PC-3 (cell line): ENCODE data around the gene ZCCHC24. TPM values are rescaled to one million over a fixed set of nuclear protein-coding genes. Genes with fewer than 3 reads are reported as not detected.

ENCODE experiments used
- ATAC-seq: fragments of 200-7000 bp; cut with Tn5 transposase; 2 replicates; pipeline ENCODE4 v1.9.1; 2020; ENCODE audit warnings: mild to moderate bottlenecking, moderate library complexity
- BruUV-seq: library from RNA; stranded (reverse); fragments of 400-500 nt; replicated peaks from 2 replicates; lab custom pipeline; 2021; lab: Mats Ljungman, UMichigan
- CTCF ChIA-PET: fragments of 300-600 bp; sonication (Branson Sonifier 250); formaldehyde crosslinking; loops from one replicate; lab custom pipeline; 2022; ENCODE audit warnings: antibody characterized with exemption; lab: Charles Lee
- POLR2A ChIA-PET: fragments of 300-600 bp; sonication (Branson Sonifier 250); formaldehyde crosslinking; loops from one replicate; lab custom pipeline; 2022; ENCODE audit warnings: antibody characterized with exemption; ENCODE audit not compliant: unreplicated experiment; lab: Charles Lee
- DNase-seq: peaks from one replicate; pipeline ENCODE4 v3.0.0-alpha.2; 2015
- H2AFZ ChIP-seq: fragments of 300-600 bp; sonication (generic); 2 replicates; pipeline ENCODE4 v1.6.0; 2016; ENCODE audit warnings: antibody characterized with exemption, low read length
- H3F3A ChIP-seq: fragments of 300-600 bp; sonication (generic); one replicate; pipeline ENCODE4 v1.6.0; 2017; ENCODE audit warnings: antibody characterized with exemption, low read length, control low read depth, mild to moderate bottlenecking; ENCODE audit not compliant: unreplicated experiment
- H3K27ac ChIP-seq: fragments of 300-600 bp; sonication (generic); 2 replicates; pipeline ENCODE4 v1.5.1; 2016; ENCODE audit warnings: mild to moderate bottlenecking, low read length
- H3K27me3 ChIP-seq: fragments of 300-600 bp; sonication (generic); 2 replicates; pipeline ENCODE4 v1.6.1; 2016; ENCODE audit warnings: low read length, mixed read lengths
- H3K36me3 ChIP-seq: fragments of 300-600 bp; sonication (generic); 2 replicates; pipeline ENCODE4 v1.6.1; 2016; ENCODE audit warnings: low read depth, mixed run types, low read length, mixed read lengths
- H3K4me1 ChIP-seq: fragments of 300-600 bp; sonication (generic); 2 replicates; pipeline ENCODE4 v1.5.1; 2016; ENCODE audit warnings: low read length; ENCODE audit not compliant: insufficient read depth
- H3K4me2 ChIP-seq: fragments of 300-600 bp; sonication (generic); 2 replicates; pipeline ENCODE4 v1.6.0; 2016; ENCODE audit warnings: low read length
- H3K4me3 ChIP-seq: fragments of 300-600 bp; sonication (generic); 2 replicates; pipeline ENCODE4 v1.5.1; 2016; ENCODE audit warnings: mild to moderate bottlenecking, low read length, mixed read lengths
- H3K79me2 ChIP-seq: fragments of 300-600 bp; sonication (generic); 2 replicates; pipeline ENCODE4 v1.6.1; 2017; ENCODE audit warnings: low read length, mixed read lengths
- H3K9ac ChIP-seq: fragments of 300-600 bp; sonication (generic); 2 replicates; pipeline ENCODE4 v1.6.0; 2016; ENCODE audit warnings: mild to moderate bottlenecking, low read length
- H3K9me2 ChIP-seq: fragments of 300-600 bp; sonication (generic); replicated peaks from 2 replicates; pipeline ENCODE4 v1.6.1; 2016; ENCODE audit warnings: mixed run types, low read length, mixed read lengths
- H3K9me3 ChIP-seq: fragments of 300-600 bp; sonication (generic); 2 replicates; pipeline ENCODE4 v1.6.1; 2016; ENCODE audit warnings: low read length, mixed read lengths
- H4K20me1 ChIP-seq: fragments of 300-600 bp; sonication (generic); 2 replicates; pipeline ENCODE4 v1.6.1; 2016; ENCODE audit warnings: low read length, mixed read lengths
- EZH2 ChIP-seq: fragments of 300-600 bp; sonication (generic); IDR thresholded peaks from one replicate; pipeline ENCODE4 v1.6.1; 2017; ENCODE audit warnings: antibody characterized with exemption, mild to moderate bottlenecking, low read length; ENCODE audit not compliant: unreplicated experiment
- EZH2phosphoT487 ChIP-seq: fragments of 300-600 bp; sonication (generic); IDR thresholded peaks from 2 replicates; pipeline ENCODE4 v1.6.1; 2018; ENCODE audit warnings: mild to moderate bottlenecking, antibody characterized with exemption, low read length, borderline replicate concordance
- intact Hi-C: fragments of 100-400 bp; cut with micrococcal nuclease; formaldehyde crosslinking; loops from 2 replicates; pipeline ENCODE4 v1.9.0; 2023
- total RNA-seq: library from RNA; depleted of rRNA; stranded (reverse); fragments of >200 nt; gene quantifications from 2 replicates; pipeline ENCODE4 v1.2.3, GENCODE V29; 2014
- TF ChIP-seq, protein P1 (sequence below): fragments of 300-600 bp; sonication (generic); conservative IDR thresholded peaks from 2 replicates; pipeline ENCODE4 v1.5.1; 2017; ENCODE audit warnings: antibody characterized with exemption, low read depth, mild to moderate bottlenecking, low read length

The ZCCHC24 gene
- total RNA-seq, 1 experiment from 2014 or later = 32.9 TPM

- POLR2A ChIA-PET = interaction anchor here (0.6 kb wide), 1 partner anchor 11 kb away, joined by 5 read pairs; no protein-coding TSS in a partner anchor
- Histone ChIP-seq H3F3A (no peaks in the 10 kb centered on the region), H3K36me3 (peaks cover 24% of the 10 kb centered on the region; the same call in 1 of the 2 replicates), H3K9ac (no peak overlapping the region), H3K9me2 (no peaks in the 10 kb centered on the region), H4K20me1 (no peaks in the 10 kb centered on the region), H3K79me2 (no peaks in the 10 kb centered on the region), H3K4me2 (no peak overlapping the region), H3K9me3 (no peaks in the 10 kb centered on the region), H3K27me3 (no peaks in the 10 kb centered on the region), H3K4me3 (no peak overlapping the region), H3K27ac (no peak overlapping the region), H2AFZ (no peak overlapping the region), H3K4me1 (no peaks in the 10 kb centered on the region)
- ATAC-seq = no peak
- no peak for DNase-seq
- no TSS peak for BruUV-seq
- CTCF ChIA-PET = no interaction called here
- intact Hi-C loops = no loop called here
- no peak for TF ChIP-seq EZH2phosphoT487
- no peak for TF ChIP-seq EZH2
- TF ChIP-seq, protein P1, sequence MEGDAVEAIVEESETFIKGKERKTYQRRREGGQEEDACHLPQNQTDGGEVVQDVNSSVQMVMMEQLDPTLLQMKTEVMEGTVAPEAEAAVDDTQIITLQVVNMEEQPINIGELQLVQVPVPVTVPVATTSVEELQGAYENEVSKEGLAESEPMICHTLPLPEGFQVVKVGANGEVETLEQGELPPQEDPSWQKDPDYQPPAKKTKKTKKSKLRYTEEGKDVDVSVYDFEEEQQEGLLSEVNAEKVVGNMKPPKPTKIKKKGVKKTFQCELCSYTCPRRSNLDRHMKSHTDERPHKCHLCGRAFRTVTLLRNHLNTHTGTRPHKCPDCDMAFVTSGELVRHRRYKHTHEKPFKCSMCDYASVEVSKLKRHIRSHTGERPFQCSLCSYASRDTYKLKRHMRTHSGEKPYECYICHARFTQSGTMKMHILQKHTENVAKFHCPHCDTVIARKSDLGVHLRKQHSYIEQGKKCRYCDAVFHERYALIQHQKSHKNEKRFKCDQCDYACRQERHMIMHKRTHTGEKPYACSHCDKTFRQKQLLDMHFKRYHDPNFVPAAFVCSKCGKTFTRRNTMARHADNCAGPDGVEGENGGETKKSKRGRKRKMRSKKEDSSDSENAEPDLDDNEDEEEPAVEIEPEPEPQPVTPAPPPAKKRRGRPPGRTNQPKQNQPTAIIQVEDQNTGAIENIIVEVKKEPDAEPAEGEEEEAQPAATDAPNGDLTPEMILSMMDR = no peak
These were observed 20.3 kb downstream of the ZCCHC24 start for GRCh38 chr10:79425074-79425532.

DNA sequence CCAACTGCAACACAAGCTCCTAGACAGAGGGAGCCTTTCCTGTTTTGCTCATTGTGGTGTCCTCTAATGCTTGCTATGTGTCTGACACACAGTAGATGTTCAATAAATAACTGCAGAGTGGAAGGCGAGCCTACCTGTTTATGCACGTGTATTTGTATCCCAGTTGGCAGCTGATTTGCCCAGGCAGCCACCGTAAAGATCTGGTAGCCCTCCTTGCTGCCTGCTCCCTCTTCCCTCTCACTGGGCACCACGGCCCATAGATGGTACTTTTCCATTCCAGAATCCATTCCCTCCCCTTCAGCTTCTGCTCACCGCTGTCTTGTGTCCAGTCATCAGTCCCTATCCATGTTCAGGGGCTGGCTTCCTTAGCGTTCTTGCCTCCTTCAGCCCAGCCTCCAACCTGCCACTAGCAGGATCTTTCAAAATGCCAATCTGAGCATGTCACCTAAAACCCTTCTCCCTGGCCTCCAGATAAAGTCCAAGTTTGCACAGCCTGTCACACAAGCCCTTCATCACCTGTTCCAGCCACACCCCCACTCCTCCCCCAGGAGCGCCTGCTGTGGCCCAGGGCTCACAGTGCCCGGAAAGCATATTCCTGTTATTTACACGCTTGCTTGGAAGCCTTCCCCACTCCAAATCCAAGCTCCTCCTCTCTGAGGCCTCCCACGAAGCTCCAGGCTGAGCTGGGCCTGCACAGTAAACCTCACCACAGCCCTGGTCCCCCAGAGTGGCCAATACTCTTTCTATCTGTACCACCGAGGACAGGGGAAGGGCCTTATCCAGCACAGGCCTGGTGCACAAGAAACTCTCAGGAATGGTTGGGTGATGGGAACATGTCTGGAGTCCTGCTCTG lies 21.0 kb downstream of the ZCCHC24 start:
- peaks cover 20% of the 10 kb centered on the region; the same call in 1 of the 2 replicates for H3K36me3 ChIP-seq
- H3K27ac ChIP-seq = no peak overlapping the region
- ATAC-seq (no peak), DNase-seq (no peak)
- H3K9ac ChIP-seq = no peak overlapping the region
- ChIA-PET CTCF (interaction anchor here (1.0 kb wide), 1 partner anchor 16 kb away, joined by 4 read pairs; no protein-coding TSS in a partner anchor), POLR2A (interaction anchor here (0.6 kb wide), 1 partner anchor 734 kb away, joined by 3 read pairs; no protein-coding TSS in a partner anchor)
- H2AFZ ChIP-seq = no peak overlapping the region
- intact Hi-C loops = no loop called here
- no peaks in the 10 kb centered on the region for H3K4me1 ChIP-seq
- TF ChIP-seq, protein P1 = no peak
- TF ChIP-seq EZH2 = no peak
- no peaks in the 10 kb centered on the region for H3F3A ChIP-seq
- H3K9me3 ChIP-seq = no peaks in the 10 kb centered on the region
- no peaks in the 10 kb centered on the region for H3K9me2 ChIP-seq
- no peaks in the 10 kb centered on the region for H3K27me3 ChIP-seq
- no peaks in the 10 kb centered on the region for H4K20me1 ChIP-seq
- no peak overlapping the region for H3K4me3 ChIP-seq
- no peaks in the 10 kb centered on the region for H3K79me2 ChIP-seq
- no TSS peak for BruUV-seq
- no peak overlapping the region for H3K4me2 ChIP-seq
